H1 (cell line): ENCODE data around the gene RBM24. TPM values are rescaled to one million over a fixed set of nuclear protein-coding genes. Genes with fewer than 3 reads are reported as not detected.

ENCODE experiments used
- CTCF ChIA-PET: fragments of 300-600 bp; sonication (Branson Sonifier 250); formaldehyde crosslinking; loops from one replicate; lab custom pipeline; 2021; ENCODE audit not compliant: partially characterized antibody; lab: Charles Lee
- POLR2A ChIA-PET: fragments of 300-600 bp; sonication (Branson Sonifier 250); formaldehyde crosslinking; loops from one replicate; lab custom pipeline; 2021; ENCODE audit warnings: inconsistent platforms; ENCODE audit not compliant: partially characterized antibody; lab: Charles Lee
- DNase-seq, 2 experiments: peaks; one replicate each; pipeline versions ENCODE4 v3.0.0 to v3.0.0-alpha.2; 2010 to 2022; ENCODE audit warnings: low spot score in 2 of 2, low read depth in 1 of 2, mixed read lengths in 1 of 2
- FAIRE-seq: peaks from 2 replicates; lab custom pipeline; 2011; peaks lifted over from hg19 to GRCh38; lab: Jason Lieb, UNC
- H2AFZ ChIP-seq: 2 replicates; pipeline ENCODE4 v1.8.1; 2012; ENCODE audit warnings: low read length, inconsistent platforms
- H2AK5ac ChIP-seq: 2 replicates; pipeline ENCODE4 v1.6.1; 2013; ENCODE audit warnings: low read depth, low read length
- H2BK120ac ChIP-seq: replicated peaks from 2 replicates; pipeline ENCODE3; 2013; ENCODE audit warnings: low read depth, low read length, inconsistent platforms
- H2BK12ac ChIP-seq: 2 replicates; pipeline ENCODE4 v1.6.1; 2013; ENCODE audit warnings: low read depth, low read length
- H2BK15ac ChIP-seq: 2 replicates; pipeline ENCODE4 v1.6.1; 2013; ENCODE audit warnings: low read length
- H2BK20ac ChIP-seq: 2 replicates; pipeline ENCODE4 v1.6.1; 2013; ENCODE audit warnings: low read length
- H2BK5ac ChIP-seq: 2 replicates; pipeline ENCODE4 v1.6.1; 2013; ENCODE audit warnings: low read depth, low read length
- H3K14ac ChIP-seq: 2 replicates; pipeline ENCODE4 v1.6.1; 2013; ENCODE audit warnings: inconsistent platforms; ENCODE audit not compliant: insufficient read length
- H3K18ac ChIP-seq: 2 replicates; pipeline ENCODE4 v1.6.1; 2013; ENCODE audit warnings: low read length; ENCODE audit errors: extremely low read depth
- H3K23ac ChIP-seq: 2 replicates; pipeline ENCODE4 v1.6.1; 2013; ENCODE audit warnings: inconsistent platforms; ENCODE audit not compliant: insufficient read length
- H3K23me2 ChIP-seq: 2 replicates; pipeline ENCODE4 v1.6.1; 2013; ENCODE audit warnings: low read depth, low read length
- H3K27ac ChIP-seq: 2 replicates; pipeline ENCODE4 v1.6.1; 2011; ENCODE audit warnings: low read depth, low read length, inconsistent platforms
- H3K27me3 ChIP-seq, 4 experiments: replicated peaks in 1 of 4; 1 replicate in 1 of 4; 2 replicates in 3 of 4; pipeline versions ENCODE4 v1.6.1 to v1.8.1; 2011 to 2013; ENCODE audit warnings: low read length in 3 of 4, mild to moderate bottlenecking in 3 of 4, inconsistent platforms in 2 of 4, mixed read lengths in 2 of 4, moderate library complexity in 1 of 4; ENCODE audit not compliant: control insufficient read depth in 3 of 4, insufficient read depth in 3 of 4; ENCODE audit errors: extremely low read depth in 1 of 4
- H3K36me3 ChIP-seq, 4 experiments: 2 replicates each; pipeline versions ENCODE4 v1.6.1 to v1.8.1; 2011 to 2013; ENCODE audit warnings: mild to moderate bottlenecking in 4 of 4, low read length in 3 of 4, moderate library complexity in 2 of 4, control low read depth in 1 of 4, inconsistent platforms in 1 of 4; ENCODE audit not compliant: insufficient read depth in 4 of 4, control insufficient read depth in 2 of 4
- H3K4ac ChIP-seq: replicated peaks from 2 replicates; pipeline ENCODE3; 2013; ENCODE audit warnings: low read length, low read depth, mixed read lengths, inconsistent platforms; ENCODE audit not compliant: insufficient read length
- H3K4me1 ChIP-seq, 4 experiments: replicated peaks in 1 of 4; 1 replicate in 1 of 4; 2 replicates in 3 of 4; pipeline versions ENCODE4 v1.6.1 to v1.8.1; 2011 to 2013; ENCODE audit warnings: low read length in 3 of 4, inconsistent platforms in 2 of 4, mixed read lengths in 1 of 4; ENCODE audit not compliant: insufficient read depth in 4 of 4, control insufficient read depth in 3 of 4
- H3K4me2 ChIP-seq, 2 experiments: 2 replicates each; pipeline versions ENCODE4 v1.6.1 to v1.8.1; 2011 to 2013; ENCODE audit warnings: low read depth in 2 of 2, low read length in 2 of 2, control low read depth in 1 of 2, inconsistent platforms in 1 of 2, mild to moderate bottlenecking in 1 of 2; ENCODE audit not compliant: insufficient read depth in 1 of 2
- H3K4me3 ChIP-seq, 4 experiments: fragments of 200-600, 300-600 bp in 1 of 4; sonication (generic), shearing (Covaris generic), sonication (Bioruptor Twin) in 1 of 4; 2 replicates each; pipeline versions ENCODE4 v1.5.1 to v1.8.1; 2011 to 2016; ENCODE audit warnings: low read length in 4 of 4, low read depth in 3 of 4, control low read depth in 2 of 4, inconsistent platforms in 2 of 4, mild to moderate bottlenecking in 2 of 4, mixed read lengths in 1 of 4, moderate library complexity in 1 of 4; ENCODE audit not compliant: insufficient read depth in 2 of 4; ENCODE audit errors: extremely low read depth in 1 of 4
- H3K56ac ChIP-seq: replicated peaks from 2 replicates; pipeline ENCODE3; 2013; ENCODE audit warnings: low read depth, mild to moderate bottlenecking, mixed read lengths, low read length, inconsistent platforms; ENCODE audit not compliant: insufficient read length
- H3K79me1 ChIP-seq: 2 replicates; pipeline ENCODE4 v1.6.1; 2013; ENCODE audit warnings: low read depth, low read length, control low read depth
- H3K79me2 ChIP-seq, 2 experiments: 2 replicates each; pipeline versions ENCODE4 v1.6.1 to v1.8.1; 2012 to 2013; ENCODE audit warnings: low read length in 2 of 2, mild to moderate bottlenecking in 2 of 2, inconsistent platforms in 1 of 2; ENCODE audit not compliant: insufficient read depth in 2 of 2, control insufficient read depth in 1 of 2
- H3K9ac ChIP-seq, 4 experiments: replicated peaks in 1 of 4; 1 replicate in 1 of 4; 2 replicates in 3 of 4; pipeline versions ENCODE4 v1.6.1 to v1.8.1; 2011 to 2013; ENCODE audit warnings: low read depth in 3 of 4, low read length in 3 of 4, control low read depth in 2 of 4, mild to moderate bottlenecking in 2 of 4, moderate library complexity in 2 of 4, inconsistent platforms in 1 of 4; ENCODE audit errors: extremely low read depth in 1 of 4
- H3K9me3 ChIP-seq, 2 experiments: 2 replicates each; pipeline versions ENCODE4 v1.6.1 to v1.8.1; 2012 to 2013; ENCODE audit warnings: mild to moderate bottlenecking in 2 of 2, moderate library complexity in 2 of 2, control low read depth in 1 of 2, inconsistent platforms in 1 of 2, low read depth in 1 of 2, low read length in 1 of 2, mixed read lengths in 1 of 2; ENCODE audit not compliant: insufficient read depth in 2 of 2
- H4K20me1 ChIP-seq, 2 experiments: replicated peaks in 1 of 2; 2 replicates each; pipeline versions ENCODE3 to v1.8.1; 2011 to 2013; ENCODE audit warnings: inconsistent platforms in 2 of 2, low read length in 2 of 2, mild to moderate bottlenecking in 1 of 2; ENCODE audit not compliant: insufficient read depth in 2 of 2, control insufficient read depth in 1 of 2
- H4K5ac ChIP-seq: 2 replicates; pipeline ENCODE4 v1.6.1; 2013; ENCODE audit warnings: low read length, low read depth, mixed read lengths, inconsistent platforms; ENCODE audit not compliant: insufficient read length
- H4K8ac ChIP-seq: 2 replicates; pipeline ENCODE4 v1.8.0; 2013; ENCODE audit warnings: mild to moderate bottlenecking, moderate library complexity, low read length, inconsistent platforms; ENCODE audit not compliant: insufficient read depth; ENCODE audit errors: extremely low read depth
- H4K91ac ChIP-seq: replicated peaks from 2 replicates; pipeline ENCODE3; 2013; ENCODE audit warnings: low read length, mixed read lengths, inconsistent platforms; ENCODE audit not compliant: insufficient read length
- SIRT6 ChIP-seq: IDR thresholded peaks from one replicate; pipeline ENCODE4 v1.7.1; 2012; ENCODE audit warnings: low read length, inconsistent platforms
- SUZ12 ChIP-seq: fragments of 200-600 bp; sonication (generic); IDR thresholded peaks from 2 replicates; pipeline ENCODE4 v1.6.1; 2012; ENCODE audit warnings: mild to moderate bottlenecking, inconsistent platforms, low read length, moderate library complexity, mixed read lengths
- TCF12 ChIP-seq: IDR thresholded peaks from 2 replicates; pipeline ENCODE4 v1.6.1; 2011; ENCODE audit warnings: low read depth, mild to moderate bottlenecking, low read length
- WGBS, 2 experiments: shearing (Covaris generic) in 1 of 2; methylation state at CpG; one replicate each; pipeline versions ENCODE4 v1.1.6 to v1.1.7; 2013 to 2015; ENCODE audit warnings: low lambda C conversion rate in 2 of 2, mixed read lengths in 2 of 2, inconsistent platforms in 1 of 2, low coverage in 1 of 2, missing lambda C conversion rate in 1 of 2; ENCODE audit not compliant: insufficient replicate concordance in 2 of 2, insufficient coverage in 1 of 2, insufficient read length in 1 of 2; ENCODE audit errors: extremely low coverage in 1 of 2, missing lambda C conversion rate in 1 of 2; 5-methylcytosine and 5-hydroxymethylcytosine counted together
- polyA plus RNA-seq, 7 experiments: library from polyadenylated mRNA; depleted of rRNA in 3 of 7; stranded (reverse) in 5 of 7; unstranded in 2 of 7; fragments of >200 nt in 5 of 7; fragments of 200-250 nt in 2 of 7; gene quantifications; 1 replicate in 5 of 7; 2 replicates in 1 of 7; 4 replicates in 1 of 7; pipeline versions ENCODE4 v1.2.1 to v1.2.3, GENCODE V29; 2011 to 2013; ENCODE audit warnings: missing spikeins in 2 of 7, mixed read lengths in 2 of 7
- total RNA-seq: library from RNA; stranded (reverse); fragmentation: NEBNext Ultra II Directional; extraction: Animal tissue kit (Norgen Biotek cat#: 25700); gene quantifications from 2 replicates; pipeline ENCODE4 v1.2.1, GENCODE V29; 2021
- TF ChIP-seq, protein P1 (sequence below): IDR thresholded peaks from 2 replicates; pipeline ENCODE4 v1.6.1; 2012; ENCODE audit warnings: inconsistent platforms

RBM24 gene
- total and polyA plus RNA-seq, 2 of the 8 experiments (the other 6 are each of a cell fraction or from before 2014, with no cell fraction given): 0.52 to 2.6 TPM

DNA sequence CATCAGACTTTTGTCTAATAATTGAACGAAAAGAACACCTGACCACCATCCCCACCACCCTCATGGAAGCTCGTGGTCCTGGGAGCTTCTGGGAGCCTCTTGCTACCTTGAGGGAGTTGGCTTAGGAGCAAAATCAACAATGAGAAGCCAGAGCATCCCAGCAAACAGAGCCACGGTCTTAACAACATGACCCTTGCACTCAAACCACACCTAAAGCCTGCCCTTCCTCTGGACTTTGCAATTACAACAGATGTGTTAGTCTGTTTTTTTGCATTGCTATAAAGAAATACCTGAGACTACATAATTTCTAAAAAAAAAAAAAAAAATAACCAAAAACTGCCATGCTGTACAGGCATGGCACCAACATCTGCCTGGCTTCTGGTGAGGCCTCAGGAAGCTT, 9.5 kb upstream of the RBM24 start:
- Histone ChIP-seq H3K9me3 (no peaks in the 10 kb centered on the region), H3K27me3 (0 out of 7 replicates have a peak, but pooled peaks cover 0 to 2% (median 0%) of the 10 kb centered on the region in 4 experiments), H3K36me3 (no peaks in the 10 kb centered on the region), H4K20me1 (no peaks in the 10 kb centered on the region), H3K23me2 (no peaks in the 10 kb centered on the region), H2BK20ac (no peak overlapping the region), H3K4ac (no peak overlapping the region), H2BK5ac (no peak overlapping the region), H3K18ac (no peak overlapping the region), H3K4me3 (no peak overlapping the region), H2BK120ac (no peak overlapping the region), H3K23ac (no peak overlapping the region), H3K79me2 (no peaks in the 10 kb centered on the region), H2BK12ac (no peak overlapping the region), H2AFZ (no peak overlapping the region), H3K27ac (no peak overlapping the region), H2AK5ac (no peak overlapping the region), H3K56ac (no peak overlapping the region), H2BK15ac (no peak overlapping the region), H3K79me1 (no peaks in the 10 kb centered on the region), H4K91ac (no peak overlapping the region), H3K4me1 (no peaks in the 10 kb centered on the region), H3K9ac (no peak overlapping the region), H4K5ac (no peak overlapping the region), H3K4me2 (no peak overlapping the region), H4K8ac (no peak overlapping the region), H3K14ac (no peak overlapping the region)
- FAIRE-seq (no peak), DNase-seq (no peak)
- ChIA-PET CTCF (interaction anchor here (0.6 to 1.3 kb wide), 3 partner anchors 15 to 455 kb away, joined by 3 to 6 read pairs (median 4); no protein-coding TSS in a partner anchor), POLR2A (interaction anchor here (1.4 kb wide), 1 partner anchor 9 kb away, joined by 6 read pairs; no protein-coding TSS in a partner anchor)
- 79% methylated on average over 3 of the region's 3 CpGs; no CpG with 5 or more reads in 1 of the 2 experiments for WGBS, 2 experiments
- TF ChIP-seq, protein P1, sequence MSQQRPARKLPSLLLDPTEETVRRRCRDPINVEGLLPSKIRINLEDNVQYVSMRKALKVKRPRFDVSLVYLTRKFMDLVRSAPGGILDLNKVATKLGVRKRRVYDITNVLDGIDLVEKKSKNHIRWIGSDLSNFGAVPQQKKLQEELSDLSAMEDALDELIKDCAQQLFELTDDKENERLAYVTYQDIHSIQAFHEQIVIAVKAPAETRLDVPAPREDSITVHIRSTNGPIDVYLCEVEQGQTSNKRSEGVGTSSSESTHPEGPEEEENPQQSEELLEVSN: no peak
- TF ChIP-seq SIRT6 (no peak), SUZ12 (no peak), TCF12 (no peak)
